ENCODE measurements around the gene FHOD1. TPM values are rescaled to one million over a fixed set of nuclear protein-coding genes. Genes with fewer than 3 reads are reported as not detected.

The FHOD1 gene
- total RNA-seq, 2 donors from 2014 or later: 5.3 to 11.6 TPM

GRCh38 chr16:67211674-67212073, 35.6 kb downstream of the FHOD1 start:
- Histone ChIP-seq H3K4me3 (no peak overlapping the region), H3K27me3 (no peaks in the 10 kb centered on the region), H3K27ac (no peak overlapping the region), H3K36me3 (no peaks in the 10 kb centered on the region), H3K4me1 (peaks cover 0 to 12% of the 10 kb centered on the region in 2 donors), H3K9me3 (no peaks in the 10 kb centered on the region)
- DNase-seq (ENCODE audit: low spot score): no peak
- TF ChIP-seq, protein P1, sequence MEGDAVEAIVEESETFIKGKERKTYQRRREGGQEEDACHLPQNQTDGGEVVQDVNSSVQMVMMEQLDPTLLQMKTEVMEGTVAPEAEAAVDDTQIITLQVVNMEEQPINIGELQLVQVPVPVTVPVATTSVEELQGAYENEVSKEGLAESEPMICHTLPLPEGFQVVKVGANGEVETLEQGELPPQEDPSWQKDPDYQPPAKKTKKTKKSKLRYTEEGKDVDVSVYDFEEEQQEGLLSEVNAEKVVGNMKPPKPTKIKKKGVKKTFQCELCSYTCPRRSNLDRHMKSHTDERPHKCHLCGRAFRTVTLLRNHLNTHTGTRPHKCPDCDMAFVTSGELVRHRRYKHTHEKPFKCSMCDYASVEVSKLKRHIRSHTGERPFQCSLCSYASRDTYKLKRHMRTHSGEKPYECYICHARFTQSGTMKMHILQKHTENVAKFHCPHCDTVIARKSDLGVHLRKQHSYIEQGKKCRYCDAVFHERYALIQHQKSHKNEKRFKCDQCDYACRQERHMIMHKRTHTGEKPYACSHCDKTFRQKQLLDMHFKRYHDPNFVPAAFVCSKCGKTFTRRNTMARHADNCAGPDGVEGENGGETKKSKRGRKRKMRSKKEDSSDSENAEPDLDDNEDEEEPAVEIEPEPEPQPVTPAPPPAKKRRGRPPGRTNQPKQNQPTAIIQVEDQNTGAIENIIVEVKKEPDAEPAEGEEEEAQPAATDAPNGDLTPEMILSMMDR (IDR thresholded peaks at IDR 0.05): no peak

DNA sequence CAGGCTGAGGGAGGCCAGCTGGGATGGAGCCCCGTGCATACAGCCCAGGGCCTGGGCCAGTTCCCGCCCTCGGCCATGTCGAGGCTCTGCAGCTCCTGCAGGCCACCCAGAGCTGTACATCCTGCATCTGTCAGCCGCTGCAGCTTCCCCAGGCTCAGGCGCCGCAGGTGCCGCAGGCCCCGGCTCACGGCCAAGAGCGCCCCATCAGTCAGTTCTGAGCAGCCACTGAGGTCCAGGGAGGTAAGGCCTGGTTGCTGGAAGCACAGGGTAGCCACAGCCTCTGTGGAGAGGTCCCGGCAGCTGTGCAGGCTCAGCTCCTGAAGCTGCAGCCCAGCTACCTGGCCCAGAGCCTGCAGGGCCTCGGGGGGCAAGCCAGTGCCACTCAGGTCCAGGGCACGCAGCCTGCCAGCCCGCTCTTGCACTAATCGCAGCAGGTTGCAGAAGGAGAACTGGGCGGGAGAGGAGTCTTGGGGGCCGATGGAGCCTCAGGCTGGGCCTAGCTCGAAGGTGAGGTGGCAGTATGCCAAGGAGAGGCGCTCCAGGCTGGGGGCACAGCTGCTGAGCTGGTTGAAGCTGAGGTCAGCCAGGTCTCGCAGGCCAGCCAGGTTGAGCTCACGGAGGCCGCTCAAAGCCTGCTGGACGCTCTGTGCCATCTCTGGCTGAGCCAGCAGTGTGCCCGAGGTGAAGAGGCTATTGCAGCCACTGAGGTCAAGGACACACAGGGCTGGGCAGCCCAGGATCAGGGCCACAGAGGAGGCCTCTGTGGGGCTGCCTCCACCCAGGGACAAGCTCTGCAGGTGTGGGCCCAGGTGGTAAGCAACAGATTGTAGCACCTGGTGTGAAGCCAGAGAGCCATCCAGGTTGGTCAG, 37.0 kb downstream of the FHOD1 start:
- Histone ChIP-seq H3K27ac (no peak overlapping the region), H3K36me3 (no peaks in the 10 kb centered on the region), H3K27me3 (no peaks in the 10 kb centered on the region), H3K9me3 (no peaks in the 10 kb centered on the region), H3K4me1 (no peaks in the 10 kb centered on the region), H3K4me3 (no peak overlapping the region)
- TF ChIP-seq, protein P1 (IDR thresholded peaks at IDR 0.05): no peak
- DNase-seq (ENCODE audit: low spot score): no peak

DNA sequence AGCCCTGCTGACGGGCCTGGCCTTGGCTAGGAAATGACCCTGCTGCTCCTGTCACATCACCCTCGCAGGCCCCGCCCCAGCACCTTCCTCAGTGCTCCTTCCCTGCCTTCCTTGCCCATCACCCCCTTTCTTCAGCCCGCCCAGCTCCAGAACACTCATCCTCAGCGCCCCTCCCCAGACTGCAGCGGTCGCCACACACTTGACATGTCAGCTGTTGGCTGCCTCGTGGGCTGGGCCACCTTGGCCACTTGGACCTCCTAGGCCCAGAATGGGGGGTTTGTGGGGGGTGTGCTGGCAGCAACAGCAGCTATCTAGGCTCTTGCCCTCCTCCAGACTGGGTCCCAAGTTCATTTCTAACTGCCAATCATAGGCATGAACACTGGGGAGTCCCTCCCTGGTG, 37.7 kb downstream of the FHOD1 start:
- no peak overlapping the region for H3K4me3 ChIP-seq
- TF ChIP-seq, protein P1 (IDR thresholded peaks at IDR 0.05): no peak
- H3K4me1 ChIP-seq: no peaks in the 10 kb centered on the region
- no peaks in the 10 kb centered on the region for H3K9me3 ChIP-seq
- H3K27me3 ChIP-seq: no peaks in the 10 kb centered on the region
- H3K36me3 ChIP-seq: no peaks in the 10 kb centered on the region
- no peak overlapping the region for H3K27ac ChIP-seq
- no peak for DNase-seq (ENCODE audit: low spot score)

GRCh38 chr16:67208154-67208896, 39.0 kb downstream of the FHOD1 start:
- TF ChIP-seq, protein P1 (IDR thresholded peaks at IDR 0.05): no peak
- Histone ChIP-seq H3K27ac (no peak overlapping the region), H3K4me1 (no peaks in the 10 kb centered on the region), H3K36me3 (no peaks in the 10 kb centered on the region), H3K27me3 (no peaks in the 10 kb centered on the region), H3K9me3 (no peaks in the 10 kb centered on the region), H3K4me3 (no peak overlapping the region)
- DNase-seq (ENCODE audit: low spot score): no peak

- TF ChIP-seq, protein P1 (IDR thresholded peaks at IDR 0.05): no peak
- Histone ChIP-seq H3K9me3 (no peaks in the 10 kb centered on the region), H3K27ac (no peak overlapping the region), H3K36me3 (no peaks in the 10 kb centered on the region), H3K27me3 (no peaks in the 10 kb centered on the region), H3K4me1 (no peaks in the 10 kb centered on the region), H3K4me3 (no peak overlapping the region)
- DNase-seq (ENCODE audit: low spot score): no peak
Observed at GRCh38 chr16:67207249-67208091, 39.8 kb downstream of the FHOD1 start.
